Neural cell (in vitro differentiated cells): ENCODE results near the gene PCDHGC4. TPM values are rescaled to one million over a fixed set of nuclear protein-coding genes. Genes with fewer than 3 reads are reported as not detected.

Source experiments
- H2AFZ ChIP-seq: fragments of 200-600, 300-800 bp; sonication (generic), shearing (Covaris generic); 2 replicates; pipeline ENCODE4 v1.6.0; 2014; ENCODE audit warnings: low read depth, mild to moderate bottlenecking, antibody characterized with exemption, low read length, moderate library complexity
- H3F3A ChIP-seq: fragments of 200-600 bp; shearing (Covaris generic); 2 replicates; pipeline ENCODE4 v1.6.1; 2016; ENCODE audit warnings: mild to moderate bottlenecking, moderate library complexity, mixed read lengths, antibody characterized with exemption, low read length; ENCODE audit not compliant: insufficient read depth, poor library complexity, severe bottlenecking
- H3K27ac ChIP-seq: fragments of 200-600, 300-800 bp; sonication (generic), shearing (Covaris generic); 2 replicates; pipeline ENCODE4 v1.5.1; 2014; ENCODE audit warnings: mild to moderate bottlenecking, low read length, moderate library complexity
- H3K27me3 ChIP-seq: fragments of 300-800, 200-600 bp; sonication (generic), shearing (Covaris generic); 2 replicates; pipeline ENCODE4 v1.6.0; 2014; ENCODE audit warnings: mild to moderate bottlenecking, low read depth, low read length, moderate library complexity; ENCODE audit not compliant: insufficient read depth
- H3K36me3 ChIP-seq: fragments of 300-800, 200-600 bp; sonication (generic), shearing (Covaris generic); 2 replicates; pipeline ENCODE4 v1.5.1; 2014; ENCODE audit warnings: mild to moderate bottlenecking, antibody characterized with exemption, low read length, moderate library complexity; ENCODE audit not compliant: insufficient read depth
- H3K4me2 ChIP-seq: fragments of 300-800, 200-600 bp; sonication (generic), shearing (Covaris generic); 2 replicates; pipeline ENCODE4 v1.6.0; 2014; ENCODE audit warnings: mild to moderate bottlenecking, low read length
- H3K4me3 ChIP-seq: fragments of 300-800, 200-600 bp; sonication (generic), shearing (Covaris generic); 2 replicates; pipeline ENCODE4 v1.5.1; 2014; ENCODE audit warnings: mild to moderate bottlenecking, low read length, moderate library complexity
- H3K79me2 ChIP-seq: fragments of 200-600 bp; shearing (Covaris generic); replicated peaks from 2 replicates; pipeline ENCODE4 v1.6.0; 2014; ENCODE audit warnings: mild to moderate bottlenecking, low read length, moderate library complexity; ENCODE audit not compliant: insufficient read depth
- H3K9ac ChIP-seq: fragments of 300-800, 200-600 bp; sonication (generic), shearing (Covaris generic); 2 replicates; pipeline ENCODE4 v1.6.1; 2016; ENCODE audit warnings: mild to moderate bottlenecking, low read length, mixed read lengths
- H3K9me2 ChIP-seq: fragments of 200-600 bp; shearing (Covaris generic); 2 replicates; pipeline ENCODE4 v1.6.1; 2016; ENCODE audit warnings: mild to moderate bottlenecking, low read length, mixed read lengths; ENCODE audit not compliant: insufficient read depth
- H3K9me3 ChIP-seq: fragments of 200-600, 300-800 bp; sonication (generic), shearing (Covaris generic); 2 replicates; pipeline ENCODE4 v1.6.1; 2016; ENCODE audit warnings: mild to moderate bottlenecking, mixed run types, low read length, moderate library complexity, mixed read lengths
- H4K20me1 ChIP-seq: fragments of 200-600 bp; shearing (Covaris generic); 2 replicates; pipeline ENCODE4 v1.6.1; 2016; ENCODE audit warnings: mild to moderate bottlenecking, mixed run types; ENCODE audit not compliant: insufficient read depth
- CTCF ChIP-seq: fragments of 450-650 bp; IDR thresholded peaks from 2 replicates; pipeline ENCODE4 v1.5.1; 2014; ENCODE audit warnings: antibody characterized with exemption, mild to moderate bottlenecking, moderate library complexity; ENCODE audit not compliant: poor library complexity, severe bottlenecking
- EP300 ChIP-seq: fragments of 450-650 bp; conservative IDR thresholded peaks from 2 replicates; pipeline ENCODE4 v1.6.1; 2014; ENCODE audit warnings: antibody characterized with exemption, mild to moderate bottlenecking, moderate library complexity; ENCODE audit not compliant: poor library complexity, severe bottlenecking
- EZH2 ChIP-seq: fragments of 200-600, 300-800 bp; shearing (Covaris generic), sonication (generic); IDR thresholded peaks from 2 replicates; pipeline ENCODE4 v1.6.1; 2014; ENCODE audit warnings: antibody characterized with exemption, low read length, borderline replicate concordance, mild to moderate bottlenecking; ENCODE audit not compliant: insufficient read depth, poor library complexity, severe bottlenecking
- MXI1 ChIP-seq: fragments of 450-650 bp; conservative IDR thresholded peaks from 2 replicates; pipeline ENCODE4 v1.6.1; 2014; ENCODE audit warnings: antibody characterized with exemption, mild to moderate bottlenecking; ENCODE audit not compliant: poor library complexity, severe bottlenecking
- POLR2AphosphoS5 ChIP-seq: IDR thresholded peaks from 2 replicates; pipeline ENCODE4 v1.6.1; 2012
- RAD21 ChIP-seq: fragments of 450-650 bp; conservative IDR thresholded peaks from 2 replicates; pipeline ENCODE4 v1.6.1; 2014; ENCODE audit warnings: antibody characterized with exemption, mild to moderate bottlenecking, moderate library complexity
- REST ChIP-seq: IDR thresholded peaks from 2 replicates; pipeline ENCODE4 v1.6.1; 2012; ENCODE audit warnings: borderline replicate concordance
- SMC3 ChIP-seq: fragments of 450-650 bp; conservative IDR thresholded peaks from 2 replicates; pipeline ENCODE4 v1.6.1; 2014; ENCODE audit warnings: antibody characterized with exemption, mild to moderate bottlenecking, moderate library complexity; ENCODE audit not compliant: poor library complexity
- TAF1 ChIP-seq: IDR thresholded peaks from 2 replicates; pipeline ENCODE4 v1.6.1; 2012; ENCODE audit warnings: low read depth
- polyA plus RNA-seq: library from polyadenylated mRNA; depleted of rRNA; stranded (reverse); fragments of >200 nt; gene quantifications from 2 replicates; pipeline ENCODE4 v1.2.3, GENCODE V29; 2014

PCDHGC4 gene
- polyA plus RNA-seq, 1 donor from 2014 or later, result 4.3 TPM

- Histone ChIP-seq H3K4me2 (peak overlapping the region; percentile 49), H3K9me2 (no peaks in the 10 kb centered on the region), H4K20me1 (no peaks in the 10 kb centered on the region), H3K79me2 (no peaks in the 10 kb centered on the region), H3K9me3 (no peaks in the 10 kb centered on the region), H3K9ac (peak overlapping the region; percentile 61), H2AFZ (no peak overlapping the region), H3K4me3 (peak overlapping the region; percentile 59), H3K27me3 (no peaks in the 10 kb centered on the region), H3K27ac (peak overlapping the region; percentile 78), H3K36me3 (peaks cover 5% of the 10 kb centered on the region), H3F3A (peaks cover 5% of the 10 kb centered on the region)
- TF ChIP-seq POLR2AphosphoS5 (no peak), REST (peak; percentile 15)
Measured at GRCh38 chr5:141508798-141509611, 24.2 kb downstream of the PCDHGC4 start.

GRCh38 chr5:141510160-141510559, 25.3 kb downstream of the PCDHGC4 start:
- no peaks in the 10 kb centered on the region for H3K27me3 ChIP-seq
- H4K20me1 ChIP-seq, result no peaks in the 10 kb centered on the region
- no peak overlapping the region for H2AFZ ChIP-seq
- H3K9ac ChIP-seq, result no peak overlapping the region
- H3K4me3 ChIP-seq, result no peak overlapping the region
- no peak overlapping the region for H3K27ac ChIP-seq
- no peaks in the 10 kb centered on the region for H3K9me2 ChIP-seq
- H3F3A ChIP-seq, result peaks cover 5% of the 10 kb centered on the region
- H3K79me2 ChIP-seq, result no peaks in the 10 kb centered on the region
- no peaks in the 10 kb centered on the region for H3K9me3 ChIP-seq
- H3K36me3 ChIP-seq, result peaks cover 5% of the 10 kb centered on the region
- no peak overlapping the region for H3K4me2 ChIP-seq
- TF ChIP-seq CTCF (no peak), SMC3 (no peak), POLR2AphosphoS5 (no peak), MXI1 (no peak), TAF1 (no peak), REST (no peak), EP300 (no peak), EZH2 (no peak), RAD21 (no peak)
